ENCODE results near the gene MAP2K1.

The MAP2K1 gene

GRCh38 chr15:66504563-66505429 is 118.1 kb downstream of the MAP2K1 start, which contains the start of the genes RPL4 and ZWILCH:
Gene RPL4, minus strand, starts transcription at chr15:66504855. Its CDS starts 65 bp downstream, at chr15:66504790.
Gene ZWILCH, plus strand, starts transcription at chr15:66505326. Its CDS starts 13 bp downstream, at chr15:66505339.
- DNase-seq (ENCODE audit: low read depth in 2 of 2) = peak; percentile 61 to 75

GRCh38 chr15:66505430-66505811 is 118.7 kb downstream of the MAP2K1 start:
- no peak for DNase-seq (ENCODE audit: low read depth in 2 of 2)

- DNase-seq (ENCODE audit: low read depth in 2 of 2) = no peak
These were observed 119.1 kb downstream of the MAP2K1 start for GRCh38 chr15:66505818-66506217.

- DNase-seq (ENCODE audit: low read depth in 2 of 2) = no peak
These were observed 121.7 kb downstream of the MAP2K1 start for GRCh38 chr15:66508293-66508883.

- DNase-seq (ENCODE audit: low read depth in 2 of 2) = no peak
These were observed 127.9 kb downstream of the MAP2K1 start for GRCh38 chr15:66514586-66514985.

GRCh38 chr15:66515901-66516322 is 129.2 kb downstream of the MAP2K1 start:
- DNase-seq (ENCODE audit: low read depth in 2 of 2) = no peak

GRCh38 chr15:66523926-66524325 is 137.2 kb downstream of the MAP2K1 start:
- no peak for DNase-seq (ENCODE audit: low read depth in 2 of 2)

- no peak for DNase-seq (ENCODE audit: low read depth in 2 of 2)
These were observed 138.1 kb downstream of the MAP2K1 start for GRCh38 chr15:66524838-66525237.

- no peak for DNase-seq (ENCODE audit: low read depth in 2 of 2)
These were observed 148.3 kb downstream of the MAP2K1 start for GRCh38 chr15:66535056-66535455.
